Neural progenitor cell (in vitro differentiated cells): Measurements from ENCODE around the gene CACHD1. TPM values are rescaled to one million over a fixed set of nuclear protein-coding genes. Genes with fewer than 3 reads are reported as not detected.

ENCODE experiments used
- DNase-seq: peaks from one replicate; pipeline ENCODE4 v3.0.0-alpha.2; 2016; ENCODE audit warnings: low spot score
- H2AFZ ChIP-seq: fragments of 200-600 bp; sonication (generic); replicated peaks from 2 replicates; pipeline ENCODE4 v1.6.1; 2016; ENCODE audit warnings: antibody characterized with exemption
- H3F3A ChIP-seq: fragments of 200-600 bp; sonication (generic); 2 replicates; pipeline ENCODE4 v1.6.1; 2016; ENCODE audit warnings: antibody characterized with exemption, low read depth
- H3K27ac ChIP-seq: fragments of 200-600 bp; sonication (generic); 2 replicates; pipeline ENCODE4 v1.5.1; 2016; ENCODE audit warnings: mild to moderate bottlenecking
- H3K27me3 ChIP-seq: fragments of 200-600 bp; sonication (generic); 2 replicates; pipeline ENCODE4 v1.6.1; 2016; ENCODE audit warnings: mild to moderate bottlenecking, moderate library complexity
- H3K36me3 ChIP-seq: fragments of 200-600 bp; sonication (generic); 2 replicates; pipeline ENCODE4 v1.5.1; 2016
- H3K4me1 ChIP-seq: fragments of 200-600 bp; sonication (generic); 2 replicates; pipeline ENCODE4 v1.6.1; 2016; ENCODE audit warnings: mixed run types
- H3K4me2 ChIP-seq: fragments of 200-600 bp; sonication (generic); 2 replicates; pipeline ENCODE4 v1.6.1; 2016
- H3K4me3 ChIP-seq: fragments of 200-600 bp; sonication (generic); 2 replicates; pipeline ENCODE4 v1.5.1; 2016
- H3K79me2 ChIP-seq: fragments of 200-600 bp; sonication (generic); 2 replicates; pipeline ENCODE4 v1.6.1; 2016; ENCODE audit warnings: low read depth
- H3K9ac ChIP-seq: fragments of 200-600 bp; sonication (generic); 2 replicates; pipeline ENCODE4 v1.6.1; 2016
- H3K9me3 ChIP-seq: fragments of 200-600 bp; sonication (generic); 2 replicates; pipeline ENCODE4 v1.5.1; 2016; ENCODE audit warnings: low read depth
- H4K20me1 ChIP-seq: fragments of 200-600 bp; sonication (generic); 2 replicates; pipeline ENCODE4 v1.6.1; 2016; ENCODE audit warnings: low read depth
- H3K27ac Mint-ChIP-seq: 3 replicates; pipeline ENCODE4 v1.8.0; 2021; ENCODE audit warnings: mixed read lengths
- H3K27me3 Mint-ChIP-seq: 2 replicates; pipeline ENCODE4 v1.8.0; 2022; ENCODE audit warnings: low read depth, mild to moderate bottlenecking, inconsistent platforms, moderate library complexity, mixed read lengths; ENCODE audit not compliant: insufficient read depth
- H3K36me3 Mint-ChIP-seq: 3 replicates; pipeline ENCODE4 v1.8.0; 2021; ENCODE audit warnings: mixed read lengths
- H3K4me1 Mint-ChIP-seq: 3 replicates; pipeline ENCODE4 v1.8.0; 2021; ENCODE audit warnings: mixed read lengths
- H3K4me3 Mint-ChIP-seq: 3 replicates; pipeline ENCODE4 v1.8.0; 2021; ENCODE audit warnings: mild to moderate bottlenecking, moderate library complexity, mixed read lengths
- H3K9me3 Mint-ChIP-seq: 3 replicates; pipeline ENCODE4 v1.8.0; 2020; ENCODE audit warnings: mixed read lengths
- CTCF ChIP-seq: fragments of 200-600 bp; sonication (generic); IDR thresholded peaks from 2 replicates; pipeline ENCODE4 v1.5.1; 2017; ENCODE audit warnings: antibody characterized with exemption, mild to moderate bottlenecking
- EZH2 ChIP-seq: fragments of 200-600 bp; sonication (generic); IDR thresholded peaks from 2 replicates; pipeline ENCODE4 v1.6.1; 2017; ENCODE audit warnings: antibody characterized with exemption, mild to moderate bottlenecking, moderate library complexity
- EZH2phosphoT487 ChIP-seq: fragments of 200-600 bp; sonication (generic); IDR thresholded peaks from 2 replicates; pipeline ENCODE4 v1.6.1; 2017; ENCODE audit warnings: antibody characterized with exemption
- total RNA-seq: library from RNA; depleted of rRNA; stranded (reverse); fragments of >200 nt; gene quantifications from 2 replicates; pipeline ENCODE4 v1.2.3, GENCODE V29; 2015; ENCODE audit warnings: low replicate concordance

Gene CACHD1
- total RNA-seq, 1 donor from 2014 or later: 61.0 TPM

DNA sequence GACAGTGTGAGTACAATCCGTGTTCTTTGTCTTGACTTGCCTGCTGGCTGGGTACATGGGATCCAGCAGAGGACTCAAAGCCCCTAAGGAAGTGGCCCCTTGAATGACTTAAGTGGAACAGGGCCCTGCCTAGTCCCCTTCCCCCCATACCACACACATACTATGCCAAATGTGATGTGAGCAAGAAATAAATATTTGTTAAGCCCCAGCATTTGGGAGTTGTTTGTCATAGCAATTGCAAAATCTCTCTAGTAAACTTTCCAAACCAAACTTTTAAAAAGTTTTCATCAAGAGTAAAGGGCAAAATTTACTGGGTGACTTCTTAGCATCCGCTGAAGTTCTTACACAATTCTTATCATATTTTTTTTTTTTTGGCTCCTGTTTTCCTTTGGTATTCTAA, 32.5 kb upstream of the CACHD1 start:
- TF ChIP-seq EZH2 (no peak), EZH2phosphoT487 (no peak), CTCF (no peak)
- H4K20me1 ChIP-seq: no peaks in the 10 kb centered on the region
- H3K27ac ChIP-seq: no peak overlapping the region
- H3K79me2 ChIP-seq: no peaks in the 10 kb centered on the region
- H3K36me3 Mint-ChIP-seq: no peaks in the 10 kb centered on the region
- peaks cover 9% of the 10 kb centered on the region for H3K4me1 Mint-ChIP-seq
- no peak overlapping the region for H2AFZ ChIP-seq
- H3F3A ChIP-seq: no peaks in the 10 kb centered on the region
- no peaks in the 10 kb centered on the region for H3K27me3 ChIP-seq
- no peak for DNase-seq
- H3K27me3 Mint-ChIP-seq: peaks cover 4% of the 10 kb centered on the region
- no peak overlapping the region for H3K4me2 ChIP-seq
- H3K27ac Mint-ChIP-seq: no peak overlapping the region
- no peak overlapping the region for H3K9ac ChIP-seq
- H3K9me3 ChIP-seq: no peaks in the 10 kb centered on the region
- peaks cover 10% of the 10 kb centered on the region for H3K4me1 ChIP-seq
- H3K4me3 Mint-ChIP-seq: no peak overlapping the region
- no peak overlapping the region for H3K4me3 ChIP-seq
- peaks cover 6% of the 10 kb centered on the region for H3K9me3 Mint-ChIP-seq
- no peaks in the 10 kb centered on the region for H3K36me3 ChIP-seq

DNA sequence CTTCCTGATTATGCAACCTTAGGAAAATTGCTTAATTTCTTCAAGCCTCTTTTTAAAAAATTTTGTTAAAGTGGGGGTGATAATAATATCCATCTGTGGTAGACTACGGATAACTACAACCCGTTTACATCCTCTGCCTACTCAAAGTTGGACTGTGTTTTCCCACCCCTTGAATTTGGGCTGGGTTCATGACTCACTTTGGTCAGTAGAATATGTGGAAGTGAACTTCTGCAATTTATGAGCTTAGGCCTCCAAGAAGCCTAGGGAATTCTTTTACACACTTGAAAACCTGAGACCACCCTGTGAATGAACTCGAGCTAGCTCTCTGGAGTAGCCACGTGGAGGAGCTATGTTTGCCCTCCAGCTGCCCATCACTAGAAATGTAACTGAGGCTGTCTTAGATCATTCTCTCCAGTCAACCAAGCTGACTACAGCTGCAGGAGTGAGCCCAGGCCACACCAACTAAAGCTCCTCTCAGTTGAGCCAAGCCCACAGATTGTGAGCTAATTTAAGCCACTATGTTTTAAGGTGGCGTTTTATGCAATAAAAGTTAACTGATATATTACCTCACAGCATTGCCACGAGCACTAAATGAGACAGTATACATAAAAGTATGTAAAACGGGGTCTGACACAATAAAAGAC, 29.6 kb upstream of the CACHD1 start:
- Histone ChIP-seq H3K36me3 (no peaks in the 10 kb centered on the region), H3K27ac (no peak overlapping the region), H2AFZ (no peak overlapping the region), H4K20me1 (no peaks in the 10 kb centered on the region), H3F3A (no peaks in the 10 kb centered on the region), H3K9me3 (no peaks in the 10 kb centered on the region), H3K4me3 (no peak overlapping the region), H3K4me1 (no peaks in the 10 kb centered on the region), H3K27me3 (no peaks in the 10 kb centered on the region), H3K79me2 (no peaks in the 10 kb centered on the region), H3K9ac (no peak overlapping the region), H3K4me2 (no peak overlapping the region)
- no peaks in the 10 kb centered on the region for H3K4me1 Mint-ChIP-seq
- peaks cover 6% of the 10 kb centered on the region for H3K9me3 Mint-ChIP-seq
- no peaks in the 10 kb centered on the region for H3K36me3 Mint-ChIP-seq
- DNase-seq: no peak
- H3K27me3 Mint-ChIP-seq: peaks cover 4% of the 10 kb centered on the region
- H3K4me3 Mint-ChIP-seq: no peak overlapping the region
- no peak for TF ChIP-seq CTCF
- no peak for TF ChIP-seq EZH2phosphoT487
- no peak for TF ChIP-seq EZH2
- no peak overlapping the region for H3K27ac Mint-ChIP-seq

DNA sequence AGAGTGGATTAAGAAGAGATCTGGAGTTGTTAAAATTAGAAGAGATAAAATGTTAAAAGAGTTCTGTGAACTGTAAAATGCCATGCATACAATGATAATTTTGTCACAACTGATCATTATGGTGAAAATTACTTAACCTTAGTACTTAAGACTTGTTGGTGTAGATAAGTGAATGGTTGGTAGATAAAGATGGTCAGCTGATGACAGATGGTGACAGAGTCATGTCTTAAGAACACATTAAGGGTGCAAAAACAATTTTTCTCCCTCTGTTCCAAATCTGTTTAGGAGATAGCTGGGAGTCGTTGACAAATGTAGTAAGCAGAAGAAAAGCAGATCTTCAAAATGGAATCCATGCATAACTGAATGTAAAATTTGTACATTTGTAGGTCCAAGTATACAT, 18.5 kb upstream of the CACHD1 start:
- H3K36me3 ChIP-seq: no peaks in the 10 kb centered on the region
- no peak overlapping the region for H2AFZ ChIP-seq
- no peak overlapping the region for H3K9ac ChIP-seq
- no peak for TF ChIP-seq EZH2phosphoT487
- TF ChIP-seq EZH2: no peak
- TF ChIP-seq CTCF: no peak
- H3K27ac ChIP-seq: no peak overlapping the region
- Mint-ChIP-seq H3K9me3 (no peaks in the 10 kb centered on the region), H3K4me1 (no peaks in the 10 kb centered on the region), H3K36me3 (no peaks in the 10 kb centered on the region), H3K27ac (no peak overlapping the region), H3K27me3 (peaks cover 7% of the 10 kb centered on the region), H3K4me3 (no peak overlapping the region)
- no peaks in the 10 kb centered on the region for H4K20me1 ChIP-seq
- no peaks in the 10 kb centered on the region for H3K9me3 ChIP-seq
- no peak overlapping the region for H3K4me3 ChIP-seq
- peaks cover 10% of the 10 kb centered on the region for H3K4me1 ChIP-seq
- no peaks in the 10 kb centered on the region for H3F3A ChIP-seq
- H3K4me2 ChIP-seq: no peak overlapping the region
- H3K27me3 ChIP-seq: no peaks in the 10 kb centered on the region
- DNase-seq: no peak
- no peaks in the 10 kb centered on the region for H3K79me2 ChIP-seq
